GM23338 (cell line): ENCODE measurements around the gene DIP2C. TPM values are rescaled to one million over a fixed set of nuclear protein-coding genes. Genes with fewer than 3 reads are reported as not detected.

ENCODE experiments used
- ATAC-seq: fragments of 200-7000 bp; cut with Tn5 transposase; 3 replicates; pipeline ENCODE4 v1.9.1; 2020
- DNase-seq: peaks from one replicate; pipeline ENCODE4 v3.0.0-alpha.2; 2015; ENCODE audit warnings: low spot score
- H2AFZ ChIP-seq: fragments of 200-600 bp; sonication (generic); 2 replicates; pipeline ENCODE4 v1.8.0; 2016; ENCODE audit warnings: antibody characterized with exemption, mild to moderate bottlenecking, moderate library complexity
- H3F3A ChIP-seq: fragments of 200-600 bp; sonication (generic); replicated peaks from 2 replicates; pipeline ENCODE4 v1.8.0; 2017; ENCODE audit warnings: antibody characterized with exemption, mixed run types, low read depth
- H3K27ac ChIP-seq: fragments of 200-600 bp; sonication (generic); 2 replicates; pipeline ENCODE4 v1.6.1; 2016; ENCODE audit warnings: low read depth
- H3K27me3 ChIP-seq: fragments of 200-600 bp; sonication (generic); 2 replicates; pipeline ENCODE4 v1.8.0; 2016; ENCODE audit warnings: mild to moderate bottlenecking, mixed run types, moderate library complexity; ENCODE audit not compliant: insufficient read depth
- H3K36me3 ChIP-seq: fragments of 200-600 bp; sonication (generic); 2 replicates; pipeline ENCODE4 v1.8.0; 2016; ENCODE audit warnings: mild to moderate bottlenecking; ENCODE audit not compliant: insufficient read depth
- H3K4me1 ChIP-seq: fragments of 200-600 bp; sonication (generic); 2 replicates; pipeline ENCODE4 v1.8.0; 2016; ENCODE audit warnings: mild to moderate bottlenecking, moderate library complexity; ENCODE audit not compliant: insufficient read depth
- H3K4me2 ChIP-seq: fragments of 200-600 bp; sonication (generic); 2 replicates; pipeline ENCODE4 v1.7.1; 2017; ENCODE audit warnings: mixed run types
- H3K4me3 ChIP-seq: fragments of 200-600 bp; sonication (generic); 2 replicates; pipeline ENCODE4 v1.6.1; 2016; ENCODE audit warnings: mixed run types
- H3K79me2 ChIP-seq: fragments of 200-600 bp; sonication (generic); replicated peaks from 2 replicates; pipeline ENCODE4 v1.8.0; 2017; ENCODE audit warnings: mild to moderate bottlenecking; ENCODE audit not compliant: insufficient read depth
- H3K9me2 ChIP-seq: fragments of 200-600 bp; sonication (generic); 2 replicates; pipeline ENCODE4 v1.8.0; 2017; ENCODE audit not compliant: insufficient read depth
- H4K20me1 ChIP-seq: fragments of 200-600 bp; sonication (generic); replicated peaks from 2 replicates; pipeline ENCODE4 v1.8.0; 2017; ENCODE audit warnings: mild to moderate bottlenecking; ENCODE audit not compliant: insufficient read depth
- H3K27ac Mint-ChIP-seq: 2 replicates; pipeline ENCODE4 v1.8.0; 2020; ENCODE audit warnings: inconsistent platforms, mild to moderate bottlenecking, moderate library complexity, mixed read lengths
- H3K27me3 Mint-ChIP-seq: 3 replicates; pipeline ENCODE4 v1.8.0; 2022; ENCODE audit warnings: low read depth, mild to moderate bottlenecking, moderate library complexity, mixed read lengths, inconsistent platforms; ENCODE audit not compliant: insufficient read depth, poor library complexity
- H3K36me3 Mint-ChIP-seq: 3 replicates; pipeline ENCODE4 v1.8.0; 2021; ENCODE audit warnings: low read depth, mild to moderate bottlenecking, inconsistent platforms, moderate library complexity, mixed read lengths
- H3K4me1 Mint-ChIP-seq: 3 replicates; pipeline ENCODE4 v1.8.0; 2020; ENCODE audit warnings: mild to moderate bottlenecking, inconsistent platforms, mixed read lengths
- H3K4me3 Mint-ChIP-seq: 3 replicates; pipeline ENCODE4 v1.8.0; 2021; ENCODE audit warnings: moderate library complexity, mild to moderate bottlenecking, inconsistent platforms, mixed read lengths
- H3K9me3 Mint-ChIP-seq: 3 replicates; pipeline ENCODE4 v1.8.0; 2020; ENCODE audit warnings: moderate library complexity, mild to moderate bottlenecking, inconsistent platforms, mixed read lengths
- CREB1 ChIP-seq: fragments of 250-450 bp; sonication (Bioruptor Pico); IDR thresholded peaks from 2 replicates; pipeline ENCODE4 v1.5.0; 2020; ENCODE audit warnings: low read depth, mild to moderate bottlenecking, moderate library complexity
- EZH2 ChIP-seq: fragments of 200-600 bp; sonication (generic); IDR thresholded peaks from one replicate; pipeline ENCODE4 v1.8.0; 2017; ENCODE audit warnings: antibody characterized with exemption, mild to moderate bottlenecking, low read depth; ENCODE audit not compliant: unreplicated experiment
- EZH2phosphoT487 ChIP-seq: fragments of 200-600 bp; sonication (generic); IDR thresholded peaks from one replicate; pipeline ENCODE4 v1.8.1; 2018; ENCODE audit warnings: antibody characterized with exemption; ENCODE audit not compliant: unreplicated experiment
- JUNB ChIP-seq: IDR thresholded peaks from one replicate; pipeline ENCODE4 v1.6.1; 2016; ENCODE audit warnings: antibody characterized with exemption; ENCODE audit not compliant: unreplicated experiment
- NANOG ChIP-seq: IDR thresholded peaks from 2 replicates; pipeline ENCODE4 v1.6.1; 2016; ENCODE audit warnings: antibody characterized with exemption, borderline replicate concordance
- POLR2AphosphoS5 ChIP-seq: IDR thresholded peaks from 2 replicates; pipeline ENCODE4 v1.6.1; 2016; ENCODE audit warnings: antibody characterized with exemption, low read depth
- STAT1 ChIP-seq: IDR thresholded peaks from one replicate; pipeline ENCODE4 v1.6.1; 2016; ENCODE audit warnings: antibody characterized with exemption; ENCODE audit not compliant: unreplicated experiment
- ZNF114 ChIP-seq: fragments of 250-450 bp; sonication (Bioruptor Pico); IDR thresholded peaks from 2 replicates; pipeline ENCODE4 v1.5.0; 2020; ENCODE audit warnings: mild to moderate bottlenecking, moderate library complexity
- ZNF331 ChIP-seq: fragments of 250-450 bp; sonication (Bioruptor Pico); IDR thresholded peaks from 2 replicates; pipeline ENCODE4 v1.5.0; 2020; ENCODE audit warnings: low read depth, mild to moderate bottlenecking, moderate library complexity
- polyA plus RNA-seq: library from polyadenylated mRNA; unstranded; fragments of >200 nt; fragmentation: Nextera tagmentation; extraction: Ambion mirVana; gene quantifications from 2 replicates; pipeline ENCODE4 v1.2.1, GENCODE V29; 2016
- total RNA-seq: library from RNA; depleted of rRNA; stranded (reverse); fragments of >200 nt; shearing (Covaris generic); gene quantifications from 2 replicates; pipeline ENCODE4 v1.2.3, GENCODE V29; 2014
- TF ChIP-seq, protein P1 (sequence below), 2 experiments: fragments of 200-600 bp in 1 of 2; sonication (generic) in 1 of 2; conservative IDR thresholded peaks; 2 replicates each; pipeline versions ENCODE4 v1.5.1 to v1.6.1; 2016 to 2017; ENCODE audit warnings: antibody characterized with exemption in 2 of 2, low read depth in 2 of 2, mild to moderate bottlenecking in 2 of 2, moderate library complexity in 1 of 2
- TF ChIP-seq, protein P2 (sequence below): IDR thresholded peaks from one replicate; pipeline ENCODE4 v1.6.1; 2018; ENCODE audit warnings: antibody characterized with exemption; ENCODE audit not compliant: unreplicated experiment
- TF ChIP-seq, protein P3 (sequence below): IDR thresholded peaks from 2 replicates; pipeline ENCODE4 v1.6.1; 2016; ENCODE audit warnings: antibody characterized with exemption
- TF ChIP-seq, protein P4 (sequence below): fragments of 250-450 bp; sonication (Bioruptor Pico); IDR thresholded peaks from 2 replicates; pipeline ENCODE4 v1.5.0; 2020; ENCODE audit warnings: mild to moderate bottlenecking, moderate library complexity

The DIP2C gene
- total and polyA plus RNA-seq, 2 experiments from 2014 or later = 5.1 to 7.7 TPM

DNA sequence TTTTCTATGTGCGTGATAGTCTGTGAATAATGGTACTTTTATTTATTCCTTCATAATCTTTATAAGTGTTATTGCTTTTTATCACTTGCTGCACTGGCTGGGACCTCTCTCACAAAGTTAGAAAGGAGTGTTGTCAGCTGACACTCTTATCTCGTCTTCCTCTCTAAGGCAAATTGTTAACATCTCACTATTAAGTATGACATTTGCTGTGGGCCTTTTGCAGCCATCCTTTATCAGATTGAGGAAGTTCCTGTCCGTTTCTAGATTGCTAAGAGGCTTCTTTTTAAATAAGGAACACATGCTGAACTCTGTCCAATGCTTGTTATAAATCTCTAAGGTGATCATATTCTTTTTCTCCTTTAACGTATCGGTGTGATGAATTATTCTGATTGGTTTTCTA lies 27.4 kb upstream of the DIP2C start:
- H2AFZ ChIP-seq = no peak overlapping the region
- no peak overlapping the region for H3K27ac Mint-ChIP-seq
- no peak overlapping the region for H3K4me3 ChIP-seq
- H3K4me3 Mint-ChIP-seq = no peak overlapping the region
- peaks cover 5% of the 10 kb centered on the region for H3K27me3 Mint-ChIP-seq
- H3K4me1 Mint-ChIP-seq = no peaks in the 10 kb centered on the region
- peaks cover 9% of the 10 kb centered on the region; the same call in 2 of the 3 replicates for H3K36me3 Mint-ChIP-seq
- no peaks in the 10 kb centered on the region for H4K20me1 ChIP-seq
- no peaks in the 10 kb centered on the region for H3K36me3 ChIP-seq
- no peaks in the 10 kb centered on the region for H3K79me2 ChIP-seq
- no peaks in the 10 kb centered on the region for H3K4me1 ChIP-seq
- H3K27ac ChIP-seq = no peak overlapping the region
- peaks cover 26% of the 10 kb centered on the region for H3K9me3 Mint-ChIP-seq
- H3K9me2 ChIP-seq = 0 out of 2 replicates have a peak, but pooled peaks cover 1% of the 10 kb centered on the region
- TF ChIP-seq, protein P1, sequence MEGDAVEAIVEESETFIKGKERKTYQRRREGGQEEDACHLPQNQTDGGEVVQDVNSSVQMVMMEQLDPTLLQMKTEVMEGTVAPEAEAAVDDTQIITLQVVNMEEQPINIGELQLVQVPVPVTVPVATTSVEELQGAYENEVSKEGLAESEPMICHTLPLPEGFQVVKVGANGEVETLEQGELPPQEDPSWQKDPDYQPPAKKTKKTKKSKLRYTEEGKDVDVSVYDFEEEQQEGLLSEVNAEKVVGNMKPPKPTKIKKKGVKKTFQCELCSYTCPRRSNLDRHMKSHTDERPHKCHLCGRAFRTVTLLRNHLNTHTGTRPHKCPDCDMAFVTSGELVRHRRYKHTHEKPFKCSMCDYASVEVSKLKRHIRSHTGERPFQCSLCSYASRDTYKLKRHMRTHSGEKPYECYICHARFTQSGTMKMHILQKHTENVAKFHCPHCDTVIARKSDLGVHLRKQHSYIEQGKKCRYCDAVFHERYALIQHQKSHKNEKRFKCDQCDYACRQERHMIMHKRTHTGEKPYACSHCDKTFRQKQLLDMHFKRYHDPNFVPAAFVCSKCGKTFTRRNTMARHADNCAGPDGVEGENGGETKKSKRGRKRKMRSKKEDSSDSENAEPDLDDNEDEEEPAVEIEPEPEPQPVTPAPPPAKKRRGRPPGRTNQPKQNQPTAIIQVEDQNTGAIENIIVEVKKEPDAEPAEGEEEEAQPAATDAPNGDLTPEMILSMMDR (conservative IDR thresholded peaks at IDR 0.05; ENCODE audit: low read depth in 2 of 2) = no peak
- TF ChIP-seq ZNF331 (no peak), STAT1 (no peak), POLR2AphosphoS5 (no peak), EZH2phosphoT487 (no peak), JUNB (no peak), CREB1 (CRISPR knock-in tag) (no peak), NANOG (no peak), EZH2 (no peak), ZNF114 (CRISPR knock-in tag) (no peak)
- TF ChIP-seq, protein P2, sequence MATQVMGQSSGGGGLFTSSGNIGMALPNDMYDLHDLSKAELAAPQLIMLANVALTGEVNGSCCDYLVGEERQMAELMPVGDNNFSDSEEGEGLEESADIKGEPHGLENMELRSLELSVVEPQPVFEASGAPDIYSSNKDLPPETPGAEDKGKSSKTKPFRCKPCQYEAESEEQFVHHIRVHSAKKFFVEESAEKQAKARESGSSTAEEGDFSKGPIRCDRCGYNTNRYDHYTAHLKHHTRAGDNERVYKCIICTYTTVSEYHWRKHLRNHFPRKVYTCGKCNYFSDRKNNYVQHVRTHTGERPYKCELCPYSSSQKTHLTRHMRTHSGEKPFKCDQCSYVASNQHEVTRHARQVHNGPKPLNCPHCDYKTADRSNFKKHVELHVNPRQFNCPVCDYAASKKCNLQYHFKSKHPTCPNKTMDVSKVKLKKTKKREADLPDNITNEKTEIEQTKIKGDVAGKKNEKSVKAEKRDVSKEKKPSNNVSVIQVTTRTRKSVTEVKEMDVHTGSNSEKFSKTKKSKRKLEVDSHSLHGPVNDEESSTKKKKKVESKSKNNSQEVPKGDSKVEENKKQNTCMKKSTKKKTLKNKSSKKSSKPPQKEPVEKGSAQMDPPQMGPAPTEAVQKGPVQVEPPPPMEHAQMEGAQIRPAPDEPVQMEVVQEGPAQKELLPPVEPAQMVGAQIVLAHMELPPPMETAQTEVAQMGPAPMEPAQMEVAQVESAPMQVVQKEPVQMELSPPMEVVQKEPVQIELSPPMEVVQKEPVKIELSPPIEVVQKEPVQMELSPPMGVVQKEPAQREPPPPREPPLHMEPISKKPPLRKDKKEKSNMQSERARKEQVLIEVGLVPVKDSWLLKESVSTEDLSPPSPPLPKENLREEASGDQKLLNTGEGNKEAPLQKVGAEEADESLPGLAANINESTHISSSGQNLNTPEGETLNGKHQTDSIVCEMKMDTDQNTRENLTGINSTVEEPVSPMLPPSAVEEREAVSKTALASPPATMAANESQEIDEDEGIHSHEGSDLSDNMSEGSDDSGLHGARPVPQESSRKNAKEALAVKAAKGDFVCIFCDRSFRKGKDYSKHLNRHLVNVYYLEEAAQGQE = no peak
- TF ChIP-seq, protein P3, sequence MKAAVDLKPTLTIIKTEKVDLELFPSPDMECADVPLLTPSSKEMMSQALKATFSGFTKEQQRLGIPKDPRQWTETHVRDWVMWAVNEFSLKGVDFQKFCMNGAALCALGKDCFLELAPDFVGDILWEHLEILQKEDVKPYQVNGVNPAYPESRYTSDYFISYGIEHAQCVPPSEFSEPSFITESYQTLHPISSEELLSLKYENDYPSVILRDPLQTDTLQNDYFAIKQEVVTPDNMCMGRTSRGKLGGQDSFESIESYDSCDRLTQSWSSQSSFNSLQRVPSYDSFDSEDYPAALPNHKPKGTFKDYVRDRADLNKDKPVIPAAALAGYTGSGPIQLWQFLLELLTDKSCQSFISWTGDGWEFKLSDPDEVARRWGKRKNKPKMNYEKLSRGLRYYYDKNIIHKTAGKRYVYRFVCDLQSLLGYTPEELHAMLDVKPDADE = no peak
- TF ChIP-seq, protein P4, sequence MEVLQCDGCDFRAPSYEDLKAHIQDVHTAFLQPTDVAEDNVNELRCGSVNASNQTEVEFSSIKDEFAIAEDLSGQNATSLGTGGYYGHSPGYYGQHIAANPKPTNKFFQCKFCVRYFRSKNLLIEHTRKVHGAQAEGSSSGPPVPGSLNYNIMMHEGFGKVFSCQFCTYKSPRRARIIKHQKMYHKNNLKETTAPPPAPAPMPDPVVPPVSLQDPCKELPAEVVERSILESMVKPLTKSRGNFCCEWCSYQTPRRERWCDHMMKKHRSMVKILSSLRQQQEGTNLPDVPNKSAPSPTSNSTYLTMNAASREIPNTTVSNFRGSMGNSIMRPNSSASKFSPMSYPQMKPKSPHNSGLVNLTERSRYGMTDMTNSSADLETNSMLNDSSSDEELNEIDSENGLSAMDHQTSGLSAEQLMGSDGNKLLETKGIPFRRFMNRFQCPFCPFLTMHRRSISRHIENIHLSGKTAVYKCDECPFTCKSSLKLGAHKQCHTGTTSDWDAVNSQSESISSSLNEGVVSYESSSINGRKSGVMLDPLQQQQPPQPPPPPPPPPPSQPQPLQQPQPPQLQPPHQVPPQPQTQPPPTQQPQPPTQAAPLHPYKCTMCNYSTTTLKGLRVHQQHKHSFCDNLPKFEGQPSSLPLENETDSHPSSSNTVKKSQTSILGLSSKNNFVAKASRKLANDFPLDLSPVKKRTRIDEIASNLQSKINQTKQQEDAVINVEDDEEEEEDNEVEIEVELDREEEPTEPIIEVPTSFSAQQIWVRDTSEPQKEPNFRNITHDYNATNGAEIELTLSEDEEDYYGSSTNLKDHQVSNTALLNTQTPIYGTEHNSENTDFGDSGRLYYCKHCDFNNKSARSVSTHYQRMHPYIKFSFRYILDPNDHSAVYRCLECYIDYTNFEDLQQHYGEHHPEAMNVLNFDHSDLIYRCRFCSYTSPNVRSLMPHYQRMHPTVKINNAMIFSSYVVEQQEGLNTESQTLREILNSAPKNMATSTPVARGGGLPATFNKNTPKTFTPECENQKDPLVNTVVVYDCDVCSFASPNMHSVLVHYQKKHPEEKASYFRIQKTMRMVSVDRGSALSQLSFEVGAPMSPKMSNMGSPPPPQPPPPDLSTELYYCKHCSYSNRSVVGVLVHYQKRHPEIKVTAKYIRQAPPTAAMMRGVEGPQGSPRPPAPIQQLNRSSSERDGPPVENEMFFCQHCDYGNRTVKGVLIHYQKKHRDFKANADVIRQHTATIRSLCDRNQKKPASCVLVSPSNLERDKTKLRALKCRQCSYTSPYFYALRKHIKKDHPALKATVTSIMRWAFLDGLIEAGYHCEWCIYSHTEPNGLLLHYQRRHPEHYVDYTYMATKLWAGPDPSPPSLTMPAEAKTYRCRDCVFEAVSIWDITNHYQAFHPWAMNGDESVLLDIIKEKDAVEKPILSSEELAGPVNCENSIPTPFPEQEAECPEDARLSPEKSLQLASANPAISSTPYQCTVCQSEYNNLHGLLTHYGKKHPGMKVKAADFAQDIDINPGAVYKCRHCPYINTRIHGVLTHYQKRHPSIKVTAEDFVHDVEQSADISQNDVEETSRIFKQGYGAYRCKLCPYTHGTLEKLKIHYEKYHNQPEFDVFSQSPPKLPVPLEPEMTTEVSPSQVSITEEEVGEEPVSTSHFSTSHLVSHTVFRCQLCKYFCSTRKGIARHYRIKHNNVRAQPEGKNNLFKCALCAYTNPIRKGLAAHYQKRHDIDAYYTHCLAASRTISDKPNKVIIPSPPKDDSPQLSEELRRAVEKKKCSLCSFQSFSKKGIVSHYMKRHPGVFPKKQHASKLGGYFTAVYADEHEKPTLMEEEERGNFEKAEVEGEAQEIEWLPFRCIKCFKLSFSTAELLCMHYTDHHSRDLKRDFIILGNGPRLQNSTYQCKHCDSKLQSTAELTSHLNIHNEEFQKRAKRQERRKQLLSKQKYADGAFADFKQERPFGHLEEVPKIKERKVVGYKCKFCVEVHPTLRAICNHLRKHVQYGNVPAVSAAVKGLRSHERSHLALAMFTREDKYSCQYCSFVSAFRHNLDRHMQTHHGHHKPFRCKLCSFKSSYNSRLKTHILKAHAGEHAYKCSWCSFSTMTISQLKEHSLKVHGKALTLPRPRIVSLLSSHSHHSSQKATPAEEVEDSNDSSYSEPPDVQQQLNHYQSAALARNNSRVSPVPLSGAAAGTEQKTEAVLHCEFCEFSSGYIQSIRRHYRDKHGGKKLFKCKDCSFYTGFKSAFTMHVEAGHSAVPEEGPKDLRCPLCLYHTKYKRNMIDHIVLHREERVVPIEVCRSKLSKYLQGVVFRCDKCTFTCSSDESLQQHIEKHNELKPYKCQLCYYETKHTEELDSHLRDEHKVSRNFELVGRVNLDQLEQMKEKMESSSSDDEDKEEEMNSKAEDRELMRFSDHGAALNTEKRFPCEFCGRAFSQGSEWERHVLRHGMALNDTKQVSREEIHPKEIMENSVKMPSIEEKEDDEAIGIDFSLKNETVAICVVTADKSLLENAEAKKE (CRISPR knock-in tag) = no peak
- H3K27me3 ChIP-seq = no peaks in the 10 kb centered on the region
- ATAC-seq (no peak), DNase-seq (no peak)
- H3K4me2 ChIP-seq = no peak overlapping the region
- H3F3A ChIP-seq = no peaks in the 10 kb centered on the region
